GM19023 (cell line): ENCODE measurements around the gene SLC6A8.

ENCODE experiments used
- ATAC-seq: cut with Tn5 transposase; IDR thresholded peaks from one replicate; pipeline ENCODE4 v1.9.1; 2021; ENCODE audit warnings: mild to moderate bottlenecking, moderate library complexity; ENCODE audit not compliant: unreplicated experiment

SLC6A8 gene

DNA sequence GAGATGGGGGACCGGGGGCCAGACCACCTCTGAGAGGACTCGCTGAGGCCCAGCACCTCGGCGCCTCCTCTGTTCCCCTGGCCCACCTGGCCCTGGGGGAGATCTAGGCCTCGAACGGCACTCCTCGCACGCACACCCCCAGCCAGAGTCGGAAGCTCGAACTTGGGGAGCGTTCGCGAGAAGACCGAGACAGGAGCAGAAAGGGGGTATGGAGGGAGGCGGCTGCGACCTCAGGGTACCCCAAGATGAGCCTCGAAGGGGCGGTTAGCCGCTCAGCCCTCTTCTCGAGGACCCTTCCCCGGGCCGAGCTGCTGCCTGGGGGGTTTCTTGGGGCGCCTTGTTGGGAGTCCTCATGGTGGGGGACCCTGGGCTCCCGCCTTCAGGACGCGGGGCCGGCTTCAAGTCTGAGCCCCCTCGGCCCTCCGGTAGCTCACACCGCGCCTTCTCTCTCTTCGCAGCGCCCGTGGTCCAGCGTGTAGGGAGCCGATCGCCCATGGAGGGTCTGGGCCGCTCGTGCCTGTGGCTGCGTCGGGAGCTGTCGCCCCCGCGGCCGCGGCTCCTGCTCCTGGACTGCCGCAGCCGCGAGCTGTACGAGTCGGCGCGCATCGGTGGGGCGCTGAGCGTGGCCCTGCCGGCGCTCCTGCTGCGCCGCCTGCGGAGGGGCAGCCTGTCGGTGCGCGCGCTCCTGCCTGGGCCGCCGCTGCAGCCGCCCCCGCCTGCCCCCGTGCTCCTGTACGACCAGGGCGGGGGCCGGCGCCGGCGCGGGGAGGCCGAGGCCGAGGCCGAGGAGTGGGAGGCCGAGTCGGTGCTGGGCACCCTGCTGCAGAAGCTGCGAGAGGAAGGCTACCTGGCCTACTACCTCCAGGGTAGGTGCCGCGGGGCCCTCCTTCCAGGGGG is 40.0 kb upstream of the SLC6A8 start:
- ATAC-seq, result no peak

DNA sequence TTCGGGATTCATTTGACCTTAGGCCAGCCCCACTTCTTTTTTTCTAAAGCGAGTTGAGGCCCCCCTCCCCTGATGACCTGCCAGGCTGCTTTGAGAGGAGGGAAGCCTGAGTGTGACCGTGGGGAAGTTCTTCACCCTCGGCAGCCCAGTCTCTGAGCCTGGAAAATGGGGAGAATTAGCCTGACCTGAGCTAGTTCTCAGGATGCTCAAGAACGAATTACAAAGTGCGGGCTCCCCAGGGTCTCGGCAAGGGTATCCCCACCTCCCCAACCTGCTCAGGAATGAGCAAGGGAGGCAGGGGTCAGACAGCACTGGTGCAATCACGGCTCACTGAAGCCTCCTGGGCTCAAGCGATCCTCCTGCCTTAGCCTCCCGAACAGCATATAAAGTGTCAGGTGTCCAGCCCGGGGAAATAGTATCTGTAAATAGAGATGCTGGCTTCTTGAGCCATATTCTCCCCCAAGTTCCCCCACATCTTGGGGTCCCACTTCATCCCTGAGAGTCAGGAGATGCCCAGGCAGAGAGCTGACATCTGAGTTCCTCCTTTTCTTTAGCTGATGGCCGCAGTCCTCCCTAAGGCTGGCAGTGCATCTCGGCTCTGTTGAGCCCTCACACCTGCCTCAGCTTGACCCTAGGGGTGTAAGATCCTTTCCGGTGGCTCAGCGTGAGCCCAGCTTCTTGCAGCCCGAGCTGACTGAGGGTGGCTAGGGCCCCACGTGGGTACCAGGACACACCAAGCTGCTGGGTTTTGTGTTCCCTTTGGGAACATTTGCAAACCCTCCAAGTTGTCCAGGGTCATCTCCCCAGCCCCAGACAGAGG is 39.2 kb upstream of the SLC6A8 start:
- no peak for ATAC-seq

DNA sequence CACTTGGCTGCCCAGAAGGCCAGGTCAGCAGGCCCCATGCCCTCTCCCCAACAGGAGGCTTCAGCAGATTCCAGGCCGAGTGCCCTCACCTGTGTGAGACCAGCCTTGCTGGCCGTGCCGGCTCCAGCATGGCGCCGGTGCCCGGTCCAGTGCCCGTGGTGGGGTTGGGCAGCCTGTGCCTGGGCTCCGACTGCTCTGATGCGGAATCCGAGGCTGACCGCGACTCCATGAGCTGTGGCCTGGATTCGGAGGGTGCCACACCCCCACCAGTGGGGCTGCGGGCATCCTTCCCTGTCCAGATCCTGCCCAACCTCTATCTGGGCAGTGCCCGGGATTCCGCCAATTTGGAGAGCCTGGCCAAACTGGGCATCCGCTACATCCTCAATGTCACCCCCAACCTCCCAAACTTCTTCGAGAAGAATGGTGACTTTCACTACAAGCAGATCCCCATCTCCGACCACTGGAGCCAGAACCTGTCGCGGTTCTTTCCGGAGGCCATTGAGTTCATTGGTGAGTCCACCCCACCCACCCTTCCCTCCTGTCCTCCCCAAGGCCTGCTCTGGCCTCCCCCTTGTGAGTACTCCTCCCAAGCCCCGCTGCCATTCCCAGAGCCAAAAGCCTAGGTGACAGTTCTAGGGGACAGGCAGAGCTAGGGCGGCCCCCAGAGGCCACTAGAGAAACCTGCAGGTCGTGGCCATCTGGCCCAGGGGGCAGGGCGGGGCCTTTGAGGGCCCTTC is 38.4 kb upstream of the SLC6A8 start:
- no peak for ATAC-seq

DNA sequence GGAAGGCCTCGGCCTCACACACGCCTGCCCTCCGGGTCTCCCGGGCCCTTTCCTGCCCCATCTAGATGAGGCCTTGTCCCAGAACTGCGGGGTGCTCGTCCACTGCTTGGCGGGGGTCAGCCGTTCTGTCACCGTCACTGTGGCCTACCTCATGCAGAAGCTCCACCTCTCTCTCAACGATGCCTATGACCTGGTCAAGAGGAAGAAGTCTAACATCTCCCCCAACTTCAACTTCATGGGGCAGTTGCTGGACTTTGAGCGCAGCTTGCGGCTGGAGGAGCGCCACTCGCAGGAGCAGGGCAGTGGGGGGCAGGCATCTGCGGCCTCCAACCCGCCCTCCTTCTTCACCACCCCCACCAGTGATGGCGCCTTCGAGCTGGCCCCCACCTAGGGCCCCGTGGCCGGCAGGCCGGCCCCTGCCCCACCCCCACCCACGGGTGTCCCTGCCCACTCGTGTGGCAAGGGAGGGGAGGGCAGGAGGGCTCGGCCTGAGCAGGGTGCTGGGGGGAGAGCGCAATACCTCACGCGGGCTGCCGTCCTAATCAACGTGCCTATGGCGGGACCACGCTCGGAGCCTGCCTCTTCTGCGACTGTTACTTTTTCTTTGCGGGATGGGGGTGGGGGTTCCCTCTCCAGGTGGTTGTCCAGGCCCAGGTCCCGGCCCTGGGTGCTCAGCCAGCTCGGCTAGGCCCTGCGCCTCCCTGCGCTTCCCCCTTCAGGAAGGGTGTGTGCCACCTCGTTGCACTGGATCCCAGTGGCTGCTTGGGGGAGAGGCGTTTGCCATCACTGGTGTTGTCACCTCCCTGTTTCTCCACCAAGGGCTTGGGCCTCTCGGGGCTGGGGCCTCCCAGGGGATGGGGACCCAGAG is 37.6 kb upstream of the SLC6A8 start:
- ATAC-seq, result no peak

DNA sequence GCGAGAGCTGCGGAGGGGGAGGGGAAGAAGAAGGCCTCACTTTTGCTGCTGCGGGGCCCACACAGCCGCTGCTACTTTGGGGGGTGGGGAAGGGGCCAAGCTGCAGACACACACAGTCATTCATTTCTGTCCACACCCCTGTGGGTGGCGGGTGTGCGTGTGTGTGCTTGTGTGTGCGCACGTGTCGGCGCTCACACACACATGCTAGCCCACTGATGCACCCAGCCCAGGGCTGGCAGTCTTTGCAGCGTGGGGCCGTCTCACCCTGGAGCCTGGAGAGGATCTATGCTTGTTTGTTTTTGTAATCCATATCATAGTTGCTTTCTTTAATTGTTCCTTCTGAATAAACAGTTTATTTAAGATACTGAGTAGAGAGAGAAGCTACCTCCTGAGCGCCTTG is 36.8 kb upstream of the SLC6A8 start:
- no peak for ATAC-seq

DNA sequence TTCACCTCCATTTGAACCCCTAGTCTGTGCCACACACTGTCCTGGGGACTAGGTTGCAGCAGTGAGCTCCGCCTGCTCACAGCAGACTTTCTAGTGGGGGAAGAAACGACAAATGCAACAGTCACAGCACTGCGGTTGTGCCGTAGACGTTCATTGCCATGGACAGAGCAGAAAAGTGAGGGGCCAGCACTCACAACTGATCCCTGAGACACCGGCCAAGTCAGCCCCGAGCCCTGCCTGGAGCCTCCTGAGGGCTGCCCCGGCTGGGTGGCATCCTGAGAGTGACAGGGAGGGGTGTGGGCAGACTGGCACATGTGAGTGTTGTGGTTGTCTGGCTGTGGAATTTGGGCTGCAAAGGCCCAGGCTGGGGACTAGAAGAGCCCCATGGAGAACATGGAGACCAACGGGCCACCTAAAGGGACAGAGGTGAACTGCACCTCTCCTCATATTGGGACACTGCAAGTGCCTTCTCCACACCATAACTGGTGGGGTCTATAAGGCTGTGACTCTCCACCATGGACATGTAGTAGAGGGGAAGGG is 36.1 kb upstream of the SLC6A8 start:
- no peak for ATAC-seq

DNA sequence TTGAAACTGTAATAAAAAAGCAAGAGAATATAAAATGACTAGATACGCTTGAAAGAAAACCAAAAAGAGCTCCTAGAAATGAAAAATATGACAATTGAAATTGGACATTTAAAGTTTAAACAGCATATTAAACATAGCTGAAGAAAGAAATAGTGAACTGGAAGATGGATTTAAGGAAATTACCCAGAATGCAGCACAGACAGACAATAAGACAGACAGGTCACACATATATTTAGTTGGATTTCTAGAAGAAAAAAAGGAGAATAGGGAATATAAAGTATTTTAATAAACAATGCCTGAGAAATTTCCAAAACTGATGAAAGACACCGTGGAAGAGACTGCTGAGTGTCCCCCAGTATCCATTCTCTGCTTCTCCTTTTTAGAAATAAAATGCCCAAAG is 34.2 kb upstream of the SLC6A8 start:
- no peak for ATAC-seq

DNA sequence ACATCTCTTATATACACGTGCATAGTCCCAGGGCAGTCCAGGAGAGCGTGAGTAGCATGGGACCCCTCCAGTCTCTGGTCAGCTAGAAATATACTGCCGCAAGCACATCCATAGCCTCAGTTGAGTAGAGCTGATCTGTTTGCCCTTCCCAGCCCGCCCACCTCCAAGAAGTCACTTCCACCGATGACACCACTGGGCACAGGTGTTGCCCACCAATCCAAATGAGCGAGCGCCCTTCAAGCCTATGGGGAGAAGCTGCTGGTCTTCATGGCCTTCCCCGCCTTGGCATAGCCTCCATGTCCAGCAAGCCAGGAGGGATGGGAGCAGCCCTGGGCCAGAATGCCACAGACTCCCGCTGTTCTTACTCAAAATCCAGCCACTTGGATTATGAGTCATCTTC is 30.6 kb upstream of the SLC6A8 start:
- no peak for ATAC-seq

DNA sequence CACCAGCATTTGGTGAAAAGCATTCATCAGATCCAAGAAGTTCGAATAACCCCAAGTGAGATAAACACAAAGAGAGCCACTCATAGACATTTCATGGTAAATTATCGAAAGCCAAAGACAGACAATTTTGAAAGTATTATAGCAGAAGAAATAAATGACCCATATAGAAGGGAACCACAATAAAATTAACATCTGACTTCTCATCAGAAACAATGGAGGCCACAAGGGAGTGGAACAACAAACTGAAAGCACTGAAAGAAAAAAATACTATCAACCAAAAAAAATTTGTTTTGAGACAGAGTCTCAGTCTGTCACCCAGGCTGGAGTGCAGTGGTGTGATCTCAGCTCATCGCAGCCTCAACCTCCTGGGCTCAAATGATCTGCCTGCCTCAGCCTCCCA is 28.5 kb upstream of the SLC6A8 start:
- no peak for ATAC-seq

DNA sequence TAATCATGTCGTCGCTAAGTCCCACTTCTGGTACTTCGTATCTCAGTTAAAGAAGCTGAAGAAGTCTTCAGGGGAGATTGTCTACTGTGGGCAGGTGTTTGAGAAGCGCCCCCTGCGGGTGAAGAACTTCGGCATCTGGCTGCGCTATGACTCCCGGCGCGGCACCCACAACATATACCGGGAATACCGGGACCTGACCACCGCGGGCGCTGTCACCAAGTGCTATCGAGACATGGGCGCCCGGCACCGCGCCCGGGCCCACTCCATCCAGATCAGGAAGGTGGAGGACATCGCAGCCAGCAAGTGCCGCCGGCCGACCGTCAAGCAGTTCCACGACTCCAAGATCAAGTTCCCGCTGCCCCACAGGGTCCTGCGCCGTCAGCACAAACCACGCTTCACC is 25.5 kb upstream of the SLC6A8 start:
- ATAC-seq, result no peak

DNA sequence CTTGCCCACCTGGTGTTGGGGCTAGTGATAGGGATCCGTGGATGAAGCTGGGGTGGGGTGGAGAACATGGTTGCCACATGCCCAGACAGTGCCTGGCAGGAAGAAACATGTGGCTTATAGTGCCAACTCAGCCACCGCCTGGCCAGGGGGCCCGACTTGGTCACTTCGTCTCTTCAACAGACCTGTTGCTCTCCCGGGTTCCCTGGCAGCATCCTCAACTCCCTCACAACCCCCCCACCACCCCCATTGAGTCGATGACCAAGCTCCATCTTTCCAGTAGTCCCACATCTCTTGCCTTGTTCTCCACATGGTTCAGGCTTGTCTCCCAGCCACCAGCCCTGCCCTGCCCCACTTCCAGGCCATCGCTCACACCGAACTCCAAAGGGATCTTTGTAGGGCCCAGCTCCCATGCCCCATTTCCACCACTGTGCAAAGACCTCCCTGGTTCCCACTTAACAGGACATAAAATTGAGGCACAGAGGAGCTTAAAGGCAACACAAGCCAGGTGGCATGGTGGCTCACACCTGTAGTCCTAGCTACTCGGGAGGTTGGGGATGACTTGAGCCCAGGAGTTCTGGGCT is 21.9 kb upstream of the SLC6A8 start:
- ATAC-seq, result no peak

DNA sequence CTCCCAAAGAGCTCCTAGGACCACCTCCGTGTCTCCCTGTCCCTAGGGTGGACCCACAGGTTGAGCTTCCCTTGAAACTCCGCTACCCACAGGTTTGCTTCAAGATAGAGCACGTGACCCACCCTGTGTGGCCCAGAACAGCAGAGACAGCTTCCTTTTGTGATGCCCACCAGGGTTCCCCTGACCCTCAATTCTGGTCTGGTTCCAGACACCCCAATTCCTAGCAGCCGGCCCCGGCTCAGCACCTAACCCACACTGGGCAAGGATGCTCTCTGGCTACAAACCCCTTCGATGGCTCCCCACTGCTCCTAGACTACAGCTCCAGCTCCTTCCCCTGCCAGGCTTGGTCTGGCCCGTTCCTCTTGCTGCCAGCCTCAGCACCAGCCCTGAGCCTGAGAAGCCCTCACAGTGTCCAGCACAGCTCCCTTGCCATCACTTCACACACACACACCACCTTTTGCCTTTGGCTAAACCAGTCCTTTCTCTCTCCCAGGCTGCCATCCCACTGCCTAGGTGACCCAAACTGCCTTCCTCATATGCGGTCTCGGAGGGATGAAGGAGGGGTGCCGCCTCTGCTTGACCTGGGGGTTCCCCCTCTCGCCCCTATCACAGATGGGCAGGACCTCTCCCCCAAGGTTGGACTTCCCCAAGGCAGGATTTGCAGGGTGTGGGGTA is 20.3 kb upstream of the SLC6A8 start:
- no peak for ATAC-seq

DNA sequence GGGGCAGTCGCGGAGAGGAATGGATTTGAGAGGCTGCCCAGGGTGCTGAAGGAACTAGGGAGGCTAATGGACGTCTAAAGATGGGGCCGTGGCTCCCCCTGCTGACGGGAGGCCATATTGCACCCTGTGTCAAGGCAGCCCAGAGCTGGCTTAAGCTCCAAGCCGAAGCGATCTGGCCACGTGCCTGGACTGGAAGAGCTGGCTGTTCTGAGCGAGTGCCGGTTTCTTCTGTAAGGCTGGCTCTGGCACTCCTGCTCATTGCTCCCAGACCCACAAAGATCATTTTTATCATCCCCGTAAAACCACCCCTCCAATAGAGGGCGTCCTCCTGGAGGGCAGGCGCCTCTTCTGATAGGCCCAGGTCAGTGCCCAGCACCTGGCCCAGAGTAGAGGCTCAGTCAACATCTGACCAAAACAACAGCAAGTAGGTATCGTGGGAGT is 19.8 kb upstream of the SLC6A8 start:
- peak; percentile 52 for ATAC-seq

DNA sequence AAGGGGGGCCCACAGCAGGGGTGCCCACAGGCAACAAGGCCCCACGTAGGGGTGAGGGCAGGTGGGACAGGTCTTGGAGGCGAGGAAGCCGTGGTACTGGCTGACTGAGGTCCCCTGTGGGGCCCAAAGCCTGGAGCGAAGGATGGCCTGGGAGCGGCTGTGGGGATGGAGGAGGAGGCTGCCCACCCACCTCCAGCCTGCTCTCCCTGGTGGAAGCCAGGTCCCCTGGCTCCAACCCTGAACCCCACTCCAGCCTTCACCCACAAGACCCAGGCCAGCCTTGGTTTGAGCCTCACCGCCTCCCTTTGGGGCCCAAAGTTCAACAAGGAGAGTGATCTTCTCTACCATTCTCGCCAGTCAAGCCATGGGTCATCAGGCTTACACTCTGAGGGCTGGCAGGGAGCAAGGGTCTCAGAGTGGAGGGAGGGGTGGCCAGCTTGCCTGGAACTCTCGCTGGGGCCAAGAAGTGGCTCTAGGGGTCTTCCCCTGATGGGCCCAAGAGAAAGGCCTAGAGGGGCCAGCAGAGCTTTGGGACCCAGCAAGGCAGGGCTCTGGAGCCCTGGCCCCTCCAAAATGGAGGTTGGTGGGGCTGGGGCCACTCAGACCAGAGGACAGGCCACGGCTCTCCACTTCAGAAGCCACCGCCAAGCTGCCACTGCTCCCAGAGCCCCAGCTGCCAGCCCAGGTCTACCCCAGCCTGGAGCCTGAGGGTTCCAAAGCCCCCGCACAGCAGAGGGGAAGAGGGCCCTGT is 19.1 kb upstream of the SLC6A8 start:
- no peak for ATAC-seq

DNA sequence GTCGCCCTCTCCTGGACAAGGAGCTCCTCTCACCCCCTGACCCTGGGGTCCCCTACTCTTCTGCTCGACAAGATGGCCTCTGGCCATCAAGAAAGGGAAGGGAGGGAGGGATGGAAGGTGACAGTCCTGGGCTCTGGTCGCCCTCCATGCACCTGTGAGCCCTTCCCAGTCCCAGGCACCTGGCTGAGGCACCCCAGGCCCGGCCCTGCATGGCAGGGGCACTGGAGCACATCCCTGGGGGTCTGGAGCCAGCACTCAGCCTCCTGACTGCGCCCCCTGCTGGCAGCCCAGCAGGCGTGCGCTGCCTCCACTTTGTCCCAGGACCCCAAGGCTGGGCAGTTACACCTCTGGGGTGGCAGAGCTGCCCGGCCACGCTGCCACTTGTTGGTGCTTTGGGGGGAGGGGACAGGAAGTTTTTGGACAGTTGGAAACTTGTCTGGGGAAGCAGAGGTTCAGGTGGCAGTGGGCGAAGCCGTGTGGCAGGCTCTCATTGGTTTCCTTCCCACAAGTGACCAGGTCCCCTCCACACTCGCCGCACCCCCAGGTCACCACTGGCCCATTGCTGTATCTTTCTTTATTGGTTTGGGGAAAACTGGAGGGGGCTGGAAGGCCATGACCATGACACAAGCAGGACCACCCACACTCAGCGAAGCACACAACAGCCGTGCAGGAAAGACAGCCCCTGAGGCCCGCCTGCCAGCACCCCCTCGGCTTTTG is 18.4 kb upstream of the SLC6A8 start:
- no peak for ATAC-seq

DNA sequence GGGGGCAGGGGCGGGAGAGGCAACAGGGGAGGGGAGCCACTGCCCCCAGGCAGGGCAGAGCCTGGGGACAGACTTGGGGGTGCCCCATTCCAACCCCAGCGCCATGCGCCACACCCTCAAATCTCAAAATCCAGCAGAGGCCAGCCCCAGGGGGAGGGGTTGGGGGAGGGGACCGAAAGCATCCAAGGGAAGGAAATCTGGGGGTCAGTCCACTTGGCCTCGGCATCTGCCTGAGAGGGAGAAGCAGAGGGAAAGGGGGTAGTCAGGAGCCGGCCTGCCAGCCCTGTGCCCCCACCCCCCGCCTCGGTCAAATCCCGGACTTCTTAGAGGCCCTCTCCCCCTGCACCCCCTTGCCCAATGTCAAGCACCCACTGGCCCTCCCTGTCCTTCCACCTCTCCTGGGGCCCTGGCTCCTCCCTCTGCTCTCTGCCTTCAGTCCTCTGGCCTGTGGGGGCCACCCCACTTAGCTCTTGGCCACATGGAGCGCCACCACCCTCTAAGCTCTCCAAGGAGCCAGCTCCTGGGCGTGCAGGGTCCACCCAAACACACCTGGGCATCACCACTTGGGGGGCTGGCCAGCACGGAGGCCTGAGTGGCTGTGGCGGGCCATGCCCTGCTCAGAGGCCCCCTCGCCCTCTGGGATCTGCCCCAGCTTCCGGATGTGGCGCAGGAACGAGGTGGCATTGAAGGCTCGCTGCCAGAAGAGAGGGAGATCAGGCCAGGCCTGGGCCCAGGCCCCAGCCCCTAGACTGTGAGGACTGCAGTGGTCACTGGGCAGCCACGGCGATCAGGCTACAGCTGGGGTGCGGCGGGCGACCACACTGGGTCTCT is 17.6 kb upstream of the SLC6A8 start:
- no peak for ATAC-seq
